HG02885 (cell line): Measurements from ENCODE around the gene PUS10.

ENCODE experiments used
- ATAC-seq: cut with Tn5 transposase; IDR thresholded peaks from one replicate; pipeline ENCODE4 v1.9.1; 2021; ENCODE audit warnings: mild to moderate bottlenecking; ENCODE audit not compliant: unreplicated experiment, poor library complexity

Gene PUS10

GRCh38 chr2:60974652-60975051 is 43.4 kb downstream of the PUS10 start:
- ATAC-seq: no peak

GRCh38 chr2:60973705-60974104 is 44.4 kb downstream of the PUS10 start:
- no peak for ATAC-seq

GRCh38 chr2:60972889-60973656 is 45.0 kb downstream of the PUS10 start:
- peak; percentile 2 for ATAC-seq

GRCh38 chr2:60966507-60967405 is 51.3 kb downstream of the PUS10 start:
- ATAC-seq: peak; percentile 83

- no peak for ATAC-seq
Observed at GRCh38 chr2:60965499-60965785, 52.6 kb downstream of the PUS10 start.

- ATAC-seq: no peak
Observed at GRCh38 chr2:60964651-60965498, 53.2 kb downstream of the PUS10 start.

- ATAC-seq: no peak
Observed at GRCh38 chr2:60963190-60963589, 54.9 kb downstream of the PUS10 start.

GRCh38 chr2:60962528-60962927 is 55.5 kb downstream of the PUS10 start:
- ATAC-seq: no peak

DNA sequence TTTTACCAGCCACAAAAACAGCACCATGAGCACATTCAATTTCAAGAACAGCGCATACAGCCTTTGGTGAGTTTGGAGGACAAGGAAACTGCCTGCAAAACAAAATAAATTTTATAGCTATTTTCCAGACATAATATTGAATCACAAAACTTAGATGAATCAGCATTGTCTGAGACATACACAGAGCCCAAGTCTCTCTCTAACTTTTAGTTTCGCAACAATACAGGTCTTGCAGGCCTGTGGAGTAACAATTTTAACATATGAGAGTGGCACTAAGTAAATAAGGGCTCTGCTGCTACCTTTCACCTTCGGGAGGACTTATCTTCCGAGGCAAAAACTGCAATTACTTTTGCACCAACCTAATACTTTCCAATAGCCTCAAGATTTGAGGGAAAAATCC is 56.6 kb downstream of the PUS10 start:
- ATAC-seq: no peak

DNA sequence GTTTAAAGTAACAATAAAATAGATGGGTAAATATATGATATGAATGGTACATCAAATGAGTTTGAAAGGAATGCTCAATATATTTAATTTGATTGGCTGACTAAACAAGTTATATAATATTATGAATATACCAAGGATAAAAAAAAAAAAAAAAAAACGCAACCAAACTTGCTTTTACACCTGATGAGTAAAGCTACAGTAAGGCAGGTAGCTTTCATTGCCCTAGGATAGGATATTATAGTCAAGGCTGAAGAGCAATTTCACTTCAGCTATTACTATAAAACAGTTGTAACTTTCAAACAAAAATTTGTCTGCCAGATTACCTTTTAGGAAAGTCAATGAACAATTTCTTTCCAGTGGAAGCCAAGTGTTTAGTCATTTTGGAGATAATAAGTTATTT is 57.3 kb downstream of the PUS10 start:
- ATAC-seq: no peak

- ATAC-seq: no peak
Observed at GRCh38 chr2:60959501-60959900, 58.6 kb downstream of the PUS10 start.

DNA sequence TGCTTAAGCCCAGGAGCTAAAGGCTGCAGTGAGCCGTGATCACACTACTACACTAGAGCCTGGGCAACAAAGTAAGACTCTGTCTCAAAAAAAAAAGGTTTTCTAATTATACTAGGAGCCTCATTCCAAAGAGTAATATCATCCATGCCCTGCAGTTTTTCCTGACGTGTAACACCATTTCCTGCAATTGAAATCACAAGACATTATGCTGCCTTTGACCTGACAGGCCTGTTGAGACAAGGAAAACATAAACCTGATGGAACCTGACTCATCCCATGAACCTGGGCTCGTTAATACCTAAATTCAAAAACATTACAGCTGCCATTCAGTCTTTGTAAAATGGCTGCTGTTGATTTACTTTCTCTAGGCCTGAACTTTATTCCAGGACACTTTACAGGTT is 59.3 kb downstream of the PUS10 start:
- ATAC-seq: no peak

GRCh38 chr2:60958361-60958760 is 59.7 kb downstream of the PUS10 start:
- ATAC-seq: no peak

DNA sequence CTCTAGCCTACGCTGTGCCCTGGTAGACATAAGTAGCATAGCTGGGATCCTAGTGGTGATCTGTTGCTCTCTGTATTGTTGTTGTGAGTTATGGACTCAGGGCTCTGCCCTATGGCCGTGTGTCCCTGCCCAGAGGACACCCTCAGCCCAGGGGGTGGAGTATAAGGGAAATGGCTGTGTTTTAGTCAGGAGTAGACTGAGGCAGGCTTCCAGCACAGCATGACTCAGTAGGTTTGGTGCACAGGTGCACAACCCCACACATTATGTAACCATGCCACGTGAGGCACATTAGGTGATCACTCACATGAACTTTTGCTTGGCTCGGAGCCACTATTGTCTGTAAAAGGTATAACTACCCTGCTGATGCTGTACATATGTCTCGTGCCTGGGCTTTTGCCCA is 60.4 kb downstream of the PUS10 start:
- no peak for ATAC-seq

DNA sequence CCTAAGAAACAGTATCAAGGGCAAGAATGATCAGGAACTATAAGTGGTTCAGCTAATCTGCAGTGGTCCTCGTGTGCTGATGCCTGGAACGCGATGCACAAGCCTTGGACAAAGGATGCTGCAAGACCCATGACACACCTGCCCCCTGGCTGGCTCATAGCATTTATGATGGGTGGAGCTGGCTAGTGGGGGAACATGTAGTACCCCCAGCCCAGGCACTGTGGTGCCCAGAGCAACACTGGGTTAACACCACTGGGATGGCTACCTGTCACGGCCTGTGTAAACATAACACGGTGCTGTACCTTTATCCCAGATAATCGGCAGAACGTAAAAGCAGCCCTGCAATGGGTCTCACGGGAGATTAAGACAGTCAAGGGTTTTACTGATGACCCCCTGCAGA is 60.8 kb downstream of the PUS10 start:
- no peak for ATAC-seq

- no peak for ATAC-seq
Observed at GRCh38 chr2:60954139-60954538, 63.9 kb downstream of the PUS10 start.

GRCh38 chr2:60948926-60949579 is 69.0 kb downstream of the PUS10 start:
- no peak for ATAC-seq

GRCh38 chr2:60948161-60948560 is 69.9 kb downstream of the PUS10 start:
- ATAC-seq: no peak

DNA sequence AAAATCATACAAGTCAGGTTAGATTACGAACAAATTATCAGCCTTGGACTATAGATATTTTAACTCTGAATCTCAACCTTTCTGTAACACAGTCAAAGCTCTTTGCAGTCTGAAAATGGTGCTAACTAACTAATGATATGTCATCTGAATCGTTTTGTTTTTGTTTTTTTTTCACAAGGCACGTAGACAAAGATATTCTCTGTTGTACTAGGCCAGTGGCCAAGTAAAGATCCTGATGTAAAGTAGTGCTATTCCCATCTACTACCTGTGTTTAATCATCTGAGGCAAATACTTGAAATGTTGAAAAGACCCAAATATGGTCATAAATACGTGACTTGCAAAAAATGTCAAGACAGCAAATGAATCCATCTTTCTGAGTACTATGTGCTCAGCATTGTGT is 71.0 kb downstream of the PUS10 start:
- ATAC-seq: no peak

GRCh38 chr2:60945341-60945740 is 72.7 kb downstream of the PUS10 start:
- no peak for ATAC-seq
